GM12892 (cell line): ENCODE data around the gene UNC13D.

Experiments used
- POLR2A ChIP-seq: IDR thresholded peaks from 2 replicates; pipeline ENCODE4 v1.6.1; 2011; ENCODE audit warnings: low read depth, low read length, control low read depth
- POLR2AphosphoS5 ChIP-seq: IDR thresholded peaks from 2 replicates; pipeline ENCODE4 v1.6.1; 2011; ENCODE audit warnings: low read depth, low read length, control low read depth
- TAF1 ChIP-seq: IDR thresholded peaks from 2 replicates; pipeline ENCODE4 v1.6.1; 2011; ENCODE audit warnings: low read depth, mild to moderate bottlenecking, control low read depth, low read length, borderline replicate concordance

DNA sequence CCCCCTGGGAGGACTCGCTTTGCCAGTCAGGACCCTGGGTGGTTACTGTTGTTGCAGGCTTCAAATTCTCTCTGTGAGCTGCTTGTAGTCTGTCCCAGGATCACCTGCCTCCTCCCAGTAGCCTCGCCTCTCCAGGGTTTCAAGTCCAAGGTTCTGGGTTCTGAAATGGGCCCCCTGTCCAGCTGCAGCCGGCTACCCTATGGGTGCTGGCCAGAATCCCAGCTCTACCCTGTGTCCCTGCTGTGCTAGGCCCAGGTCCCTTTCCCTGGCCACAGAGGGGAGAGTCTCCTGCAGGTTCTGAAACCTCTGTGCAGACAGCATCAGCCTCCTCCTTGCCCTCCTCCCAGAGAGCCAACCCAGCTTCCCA is 21.4 kb downstream of the UNC13D start:
- TF ChIP-seq POLR2A (no peak), TAF1 (no peak), POLR2AphosphoS5 (no peak)
